ENCODE results near the gene ETV4. TPM values are rescaled to one million over a fixed set of nuclear protein-coding genes. Genes with fewer than 3 reads are reported as not detected.

The ETV4 gene
- total RNA-seq (2014; rRNA removed; shearing (Covaris generic)): 2.1 and 3.5 TPM in 2 replicates
- polyA plus RNA-seq (2016; fragmentation: Nextera tagmentation; extraction: Ambion mirVana): 2.6 and 2.8 TPM in 2 replicates

DNA sequence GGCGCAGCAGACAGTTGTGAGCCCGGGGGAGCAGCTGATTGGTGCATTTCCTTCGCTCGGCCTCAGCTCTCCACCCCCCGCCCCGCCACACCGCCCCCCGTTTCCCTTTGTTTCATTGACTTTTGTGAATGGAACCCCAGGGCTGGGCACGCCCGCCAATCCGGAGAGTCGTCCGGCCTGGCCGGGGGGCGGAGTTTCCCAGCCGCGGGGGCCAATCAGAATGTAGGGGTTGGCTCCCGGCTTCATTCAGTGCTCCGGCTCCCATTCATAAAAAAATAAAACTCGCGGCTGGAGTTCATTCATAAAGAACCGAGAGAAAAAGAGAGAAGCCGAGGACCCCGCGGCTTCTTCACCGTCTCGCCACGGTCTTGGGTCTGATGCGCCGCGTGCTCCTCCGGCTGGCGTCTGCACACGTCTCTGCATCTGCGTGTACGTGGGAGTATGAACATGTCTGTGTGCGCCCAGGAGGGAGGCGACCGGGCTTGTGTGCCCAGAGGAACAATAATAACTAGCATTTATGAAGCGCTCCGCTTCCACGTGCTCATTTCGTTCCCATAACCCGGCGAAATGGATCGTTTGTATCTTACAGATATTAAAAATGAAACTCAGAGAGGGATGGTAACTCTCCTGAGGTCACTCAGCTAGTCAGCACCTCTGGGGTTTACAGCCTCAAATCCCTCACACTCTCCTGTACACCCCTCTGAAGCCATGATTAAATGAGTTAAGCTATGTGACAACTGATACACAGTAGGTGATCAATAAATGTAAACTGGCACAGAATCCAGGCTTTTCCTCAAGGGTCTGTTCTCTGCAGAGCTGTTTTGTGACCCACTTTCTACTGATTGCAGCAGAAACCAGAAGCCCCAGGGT, at the start of gene ETV4:
Gene ETV4, minus strand, starts transcription at position 22 of the 870 bp plus-strand sequence. CDS start 723 bp downstream, outside the sequence.
- peak within 1 kb of the TSS; percentile 59 for H3K9ac ChIP-seq
- in situ Hi-C loops (cut with MboI): no loop called here
- no peaks in the 10 kb centered on the region for H3K27me3 ChIP-seq (replicated peaks; ENCODE audit: insufficient read depth)
- H3K4me2 ChIP-seq (ENCODE audit: unreplicated experiment): peak within 1 kb of the TSS; percentile 100
- no peaks in the 10 kb centered on the region for H3K79me2 ChIP-seq (ENCODE audit: insufficient read depth)
- no peaks in the 10 kb centered on the region for H4K20me1 ChIP-seq (ENCODE audit: insufficient read depth)
- peaks cover 15% of the 10 kb centered on the region for H3K4me1 ChIP-seq (ENCODE audit: insufficient read depth)
- DNase-seq: peak; percentile 95
- H3F3A ChIP-seq (ENCODE audit: insufficient read depth): 0 out of 2 replicates have a peak, but pooled peaks cover 6% of the 10 kb centered on the region
- no peaks in the 10 kb centered on the region for H3K9me2 ChIP-seq (ENCODE audit: insufficient read depth)
- peak within 1 kb of the TSS; percentile 86 for H3K4me3 ChIP-seq
- peak within 1 kb of the TSS; percentile 98 for H2AFZ ChIP-seq
- H3K27ac ChIP-seq: no peak within 1 kb of the TSS
- no peaks in the 10 kb centered on the region for H3K9me3 ChIP-seq (ENCODE audit: low read depth)
- no peaks in the 10 kb centered on the region for H3K36me3 ChIP-seq (ENCODE audit: low read depth)
- 1 to 2% methylated on average over 42 to 46 of the region's 46 CpGs for WGBS, 2 experiments (ENCODE audit: low coverage in 1 of 2, low lambda C conversion rate in 2 of 2, missing lambda C conversion rate in 2 of 2)
- no peak for TF ChIP-seq EZH2phosphoT487 (IDR thresholded peaks at IDR 0.05; ENCODE audit: insufficient read depth, low read depth)
- no peak for TF ChIP-seq EZH2 (IDR thresholded peaks at IDR 0.05; ENCODE audit: insufficient read depth, poor library complexity, severe bottlenecking)

DNA sequence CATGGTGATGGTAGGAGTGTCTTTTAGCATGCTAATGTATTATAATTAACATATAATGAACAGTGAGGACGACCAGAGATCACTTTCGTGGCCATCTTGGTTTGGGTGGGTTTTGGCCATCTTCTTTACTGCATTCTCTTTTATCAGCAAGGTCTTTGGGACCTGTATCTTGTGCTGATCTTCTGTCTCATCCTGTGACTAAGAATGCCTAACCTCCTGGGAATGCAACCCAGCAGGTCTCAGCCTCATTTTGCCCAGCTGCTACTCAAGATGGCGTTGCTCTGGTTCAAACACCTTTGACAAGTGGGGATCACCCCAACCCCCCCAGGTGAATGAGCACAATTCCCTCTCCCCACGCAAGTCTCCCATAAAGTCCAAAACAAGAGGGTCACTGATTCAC, 49.3 kb upstream of the ETV4 start:
- 55 to 61% methylated on average over 4 of the region's 4 CpGs for WGBS, 2 experiments (ENCODE audit: low coverage in 1 of 2, low lambda C conversion rate in 2 of 2, missing lambda C conversion rate in 2 of 2)
- H3K4me1 ChIP-seq (ENCODE audit: insufficient read depth): peaks cover 29% of the 10 kb centered on the region
- H4K20me1 ChIP-seq (ENCODE audit: insufficient read depth): no peaks in the 10 kb centered on the region
- H3K79me2 ChIP-seq (ENCODE audit: insufficient read depth): no peaks in the 10 kb centered on the region
- H3K9ac ChIP-seq: no peak overlapping the region
- no peak overlapping the region for H2AFZ ChIP-seq
- no peaks in the 10 kb centered on the region for H3K27me3 ChIP-seq (replicated peaks; ENCODE audit: insufficient read depth)
- no peaks in the 10 kb centered on the region for H3K9me2 ChIP-seq (ENCODE audit: insufficient read depth)
- DNase-seq: no peak
- no peak overlapping the region for H3K4me2 ChIP-seq (ENCODE audit: unreplicated experiment)
- no peak overlapping the region for H3K4me3 ChIP-seq
- peaks cover 15% of the 10 kb centered on the region; the same call in 1 of the 2 replicates for H3F3A ChIP-seq (ENCODE audit: insufficient read depth)
- no peak overlapping the region for H3K27ac ChIP-seq
- TF ChIP-seq EZH2 (IDR thresholded peaks at IDR 0.05; ENCODE audit: insufficient read depth, poor library complexity, severe bottlenecking): no peak
- TF ChIP-seq EZH2phosphoT487 (IDR thresholded peaks at IDR 0.05; ENCODE audit: insufficient read depth, low read depth): no peak
- H3K36me3 ChIP-seq (ENCODE audit: low read depth): no peaks in the 10 kb centered on the region
- no peaks in the 10 kb centered on the region for H3K9me3 ChIP-seq (ENCODE audit: low read depth)
- in situ Hi-C loops (cut with MboI): no loop called here

DNA sequence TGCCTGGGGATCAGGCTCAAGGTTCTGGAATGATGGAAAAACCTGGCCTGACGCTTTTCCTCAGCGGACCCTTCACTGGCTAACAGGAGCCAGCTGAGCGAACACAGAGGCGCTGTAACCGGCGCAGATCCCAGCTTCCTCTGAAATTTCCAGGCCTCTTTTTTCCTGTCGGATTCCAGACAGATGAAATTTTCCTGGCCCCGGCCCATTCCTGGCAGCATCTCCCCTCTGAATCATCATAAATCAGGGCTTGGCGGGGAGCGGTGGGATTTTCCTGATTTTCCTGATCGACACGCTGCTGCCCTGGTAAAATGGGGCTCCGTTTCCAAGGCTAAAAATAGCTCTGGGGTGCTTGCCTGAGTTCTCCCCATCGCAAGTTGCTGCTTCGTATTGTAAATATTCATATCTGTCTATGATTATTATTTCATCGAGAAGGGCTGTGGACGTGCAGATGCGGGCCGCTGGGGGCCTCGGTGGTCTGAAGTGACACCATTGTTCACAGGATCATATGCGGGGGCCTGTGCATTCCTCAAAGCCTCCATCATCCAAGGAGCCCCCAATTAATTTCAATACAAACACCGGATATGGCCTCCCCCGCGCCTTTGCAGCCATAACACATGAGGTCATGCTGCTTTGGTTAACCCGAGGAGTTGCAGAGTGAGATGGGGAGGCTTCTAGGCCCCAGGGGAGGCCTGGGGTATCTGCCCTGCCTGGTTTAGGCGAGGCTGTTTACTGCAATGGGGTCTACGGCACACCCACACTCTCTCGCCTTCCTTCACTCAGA, 45.8 kb upstream of the ETV4 start:
- Histone ChIP-seq H3F3A (ENCODE audit: insufficient read depth) (peaks cover 15% of the 10 kb centered on the region; the same call in 1 of the 2 replicates), H3K4me1 (ENCODE audit: insufficient read depth) (peaks cover 31% of the 10 kb centered on the region), H3K9me2 (ENCODE audit: insufficient read depth) (no peaks in the 10 kb centered on the region), H3K9ac (peak overlapping the region; percentile 64), H3K79me2 (ENCODE audit: insufficient read depth) (no peaks in the 10 kb centered on the region), H3K9me3 (ENCODE audit: low read depth) (no peaks in the 10 kb centered on the region), H3K27ac (peak overlapping the region; percentile 79), H3K36me3 (ENCODE audit: low read depth) (no peaks in the 10 kb centered on the region), H4K20me1 (ENCODE audit: insufficient read depth) (no peaks in the 10 kb centered on the region), H3K4me3 (peak overlapping the region; percentile 49), H3K27me3 (replicated peaks; ENCODE audit: insufficient read depth) (no peaks in the 10 kb centered on the region), H3K4me2 (ENCODE audit: unreplicated experiment) (peak overlapping the region; percentile 73), H2AFZ (peak overlapping the region; percentile 68)
- no peak for TF ChIP-seq EZH2phosphoT487 (IDR thresholded peaks at IDR 0.05; ENCODE audit: insufficient read depth, low read depth)
- TF ChIP-seq EZH2 (IDR thresholded peaks at IDR 0.05; ENCODE audit: insufficient read depth, poor library complexity, severe bottlenecking): no peak
- peak; percentile 86 for DNase-seq
- 1 to 4% methylated on average over 28 of the region's 28 CpGs for WGBS, 2 experiments (ENCODE audit: low coverage in 1 of 2, low lambda C conversion rate in 2 of 2, missing lambda C conversion rate in 2 of 2)
- in situ Hi-C loops (cut with MboI): no loop called here

DNA sequence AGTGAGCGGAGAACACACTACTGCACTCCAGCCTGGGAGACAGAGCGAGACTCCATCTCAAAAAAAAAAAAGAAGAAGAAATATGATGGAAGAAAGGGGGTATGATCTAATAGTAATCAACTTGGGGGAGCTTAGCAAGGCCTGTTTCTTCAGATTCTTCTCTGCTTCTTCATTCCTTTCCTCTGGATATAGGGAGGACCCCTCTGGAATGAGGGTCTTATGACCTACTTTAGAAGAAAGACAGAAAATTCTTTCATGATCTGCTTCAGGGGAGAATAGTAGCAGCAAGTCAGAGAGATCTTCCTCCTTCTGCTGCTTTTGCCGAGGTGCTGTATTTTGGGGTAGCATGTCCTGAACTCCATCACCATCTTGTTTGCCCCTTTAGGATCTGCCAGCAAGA, 44.9 kb upstream of the ETV4 start:
- DNase-seq: no peak
- WGBS, 2 experiments (ENCODE audit: low coverage in 1 of 2, low lambda C conversion rate in 2 of 2, missing lambda C conversion rate in 2 of 2): 87 to 89% methylated on average over 3 of the region's 3 CpGs

More for the DNA sequence above, 44.9 kb upstream of the ETV4 start:
- in situ Hi-C loops (cut with MboI): no loop called here
- Histone ChIP-seq H3K36me3 (ENCODE audit: low read depth) (no peaks in the 10 kb centered on the region), H3K27ac (peak overlapping the region; percentile 79), H3K4me1 (ENCODE audit: insufficient read depth) (peaks cover 31% of the 10 kb centered on the region), H2AFZ (peak overlapping the region; percentile 68), H3F3A (ENCODE audit: insufficient read depth) (peaks cover 15% of the 10 kb centered on the region; the same call in 1 of the 2 replicates), H4K20me1 (ENCODE audit: insufficient read depth) (no peaks in the 10 kb centered on the region), H3K4me2 (ENCODE audit: unreplicated experiment) (peak overlapping the region; percentile 73), H3K27me3 (replicated peaks; ENCODE audit: insufficient read depth) (no peaks in the 10 kb centered on the region), H3K79me2 (ENCODE audit: insufficient read depth) (no peaks in the 10 kb centered on the region), H3K9me3 (ENCODE audit: low read depth) (no peaks in the 10 kb centered on the region), H3K4me3 (no peak overlapping the region), H3K9ac (peak overlapping the region; percentile 64), H3K9me2 (ENCODE audit: insufficient read depth) (no peaks in the 10 kb centered on the region)
- TF ChIP-seq EZH2 (IDR thresholded peaks at IDR 0.05; ENCODE audit: insufficient read depth, poor library complexity, severe bottlenecking) (no peak), EZH2phosphoT487 (IDR thresholded peaks at IDR 0.05; ENCODE audit: insufficient read depth, low read depth) (no peak)
